ENCODE results near the gene DNAI2. TPM values are rescaled to one million over a fixed set of nuclear protein-coding genes. Genes with fewer than 3 reads are reported as not detected.

The DNAI2 gene
- total and polyA plus RNA-seq, 9 of the 15 experiments (the other 6 are each of a cell fraction or from before 2014, with no cell fraction given), result not detected

DNA sequence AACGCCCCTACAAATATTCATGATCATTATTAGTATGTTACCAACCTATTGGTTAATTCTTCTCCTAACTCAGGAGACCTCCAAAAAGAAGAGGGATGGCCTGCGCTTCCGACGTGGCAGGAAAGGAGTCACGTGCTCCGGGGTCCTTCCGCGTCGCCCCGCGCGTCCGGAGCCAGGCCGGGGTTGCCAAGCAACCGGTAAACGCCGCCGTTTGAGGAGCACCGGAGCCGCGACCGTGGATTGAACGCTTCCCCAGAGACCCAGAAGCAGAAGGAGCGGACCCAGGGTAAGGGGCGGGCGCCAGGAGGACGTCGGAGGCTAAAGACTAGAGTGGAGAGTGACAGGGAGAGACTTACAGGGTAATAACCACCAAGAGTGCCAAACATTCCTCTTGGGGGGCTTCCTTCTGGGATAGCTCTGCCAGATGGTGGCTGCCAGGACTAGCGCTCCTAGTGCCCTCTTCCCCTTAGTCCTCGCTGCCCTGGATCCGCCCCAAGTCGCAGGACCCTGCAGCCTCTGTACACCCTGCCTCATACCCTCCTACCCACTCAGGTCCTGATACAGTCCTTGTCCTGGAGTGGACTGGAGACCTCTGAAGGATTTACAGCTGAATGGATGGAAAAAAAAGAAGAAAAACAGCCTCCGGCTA, at the start of gene DNAI2 (continued):
- TF ChIP-seq, protein P1, sequence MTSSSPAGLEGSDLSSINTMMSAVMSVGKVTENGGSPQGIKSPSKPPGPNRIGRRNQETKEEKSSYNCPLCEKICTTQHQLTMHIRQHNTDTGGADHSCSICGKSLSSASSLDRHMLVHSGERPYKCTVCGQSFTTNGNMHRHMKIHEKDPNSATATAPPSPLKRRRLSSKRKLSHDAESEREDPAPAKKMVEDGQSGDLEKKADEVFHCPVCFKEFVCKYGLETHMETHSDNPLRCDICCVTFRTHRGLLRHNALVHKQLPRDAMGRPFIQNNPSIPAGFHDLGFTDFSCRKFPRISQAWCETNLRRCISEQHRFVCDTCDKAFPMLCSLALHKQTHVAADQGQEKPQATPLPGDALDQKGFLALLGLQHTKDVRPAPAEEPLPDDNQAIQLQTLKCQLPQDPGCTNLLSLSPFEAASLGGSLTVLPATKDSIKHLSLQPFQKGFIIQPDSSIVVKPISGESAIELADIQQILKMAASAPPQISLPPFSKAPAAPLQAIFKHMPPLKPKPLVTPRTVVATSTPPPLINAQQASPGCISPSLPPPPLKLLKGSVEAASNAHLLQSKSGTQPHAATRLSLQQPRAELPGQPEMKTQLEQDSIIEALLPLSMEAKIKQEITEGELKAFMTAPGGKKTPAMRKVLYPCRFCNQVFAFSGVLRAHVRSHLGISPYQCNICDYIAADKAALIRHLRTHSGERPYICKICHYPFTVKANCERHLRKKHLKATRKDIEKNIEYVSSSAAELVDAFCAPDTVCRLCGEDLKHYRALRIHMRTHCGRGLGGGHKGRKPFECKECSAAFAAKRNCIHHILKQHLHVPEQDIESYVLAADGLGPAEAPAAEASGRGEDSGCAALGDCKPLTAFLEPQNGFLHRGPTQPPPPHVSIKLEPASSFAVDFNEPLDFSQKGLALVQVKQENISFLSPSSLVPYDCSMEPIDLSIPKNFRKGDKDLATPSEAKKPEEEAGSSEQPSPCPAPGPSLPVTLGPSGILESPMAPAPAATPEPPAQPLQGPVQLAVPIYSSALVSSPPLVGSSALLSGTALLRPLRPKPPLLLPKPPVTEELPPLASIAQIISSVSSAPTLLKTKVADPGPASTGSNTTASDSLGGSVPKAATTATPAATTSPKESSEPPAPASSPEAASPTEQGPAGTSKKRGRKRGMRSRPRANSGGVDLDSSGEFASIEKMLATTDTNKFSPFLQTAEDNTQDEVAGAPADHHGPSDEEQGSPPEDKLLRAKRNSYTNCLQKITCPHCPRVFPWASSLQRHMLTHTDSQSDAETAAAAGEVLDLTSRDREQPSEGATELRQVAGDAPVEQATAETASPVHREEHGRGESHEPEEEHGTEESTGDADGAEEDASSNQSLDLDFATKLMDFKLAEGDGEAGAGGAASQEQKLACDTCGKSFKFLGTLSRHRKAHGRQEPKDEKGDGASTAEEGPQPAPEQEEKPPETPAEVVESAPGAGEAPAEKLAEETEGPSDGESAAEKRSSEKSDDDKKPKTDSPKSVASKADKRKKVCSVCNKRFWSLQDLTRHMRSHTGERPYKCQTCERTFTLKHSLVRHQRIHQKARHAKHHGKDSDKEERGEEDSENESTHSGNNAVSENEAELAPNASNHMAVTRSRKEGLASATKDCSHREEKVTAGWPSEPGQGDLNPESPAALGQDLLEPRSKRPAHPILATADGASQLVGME (CRISPR knock-in tag; IDR thresholded peaks at IDR 0.05), result no peak
- TF ChIP-seq NFRKB (IDR thresholded peaks at IDR 0.05; ENCODE audit: low read depth) (no peak), SETDB1 (IDR thresholded peaks at IDR 0.05; ENCODE audit: low read length) (no peak), KLF10 (CRISPR knock-in tag; IDR thresholded peaks at IDR 0.05) (no peak), ZNF780A (CRISPR knock-in tag; IDR thresholded peaks at IDR 0.05) (no peak), TAF7 (tag; IDR thresholded peaks at IDR 0.05) (no peak), BCOR (IDR thresholded peaks at IDR 0.05) (no peak), GTF2B (IDR thresholded peaks at IDR 0.05; ENCODE audit: extremely low read depth, insufficient read length) (no peak), DACH1 (IDR thresholded peaks at IDR 0.05; ENCODE audit: partially characterized antibody) (no peak), ZNF384 (IDR thresholded peaks at IDR 0.05; ENCODE audit: low read depth, low read length) (no peak), CSDE1 (IDR thresholded peaks at IDR 0.05) (no peak), TOE1 (IDR thresholded peaks at IDR 0.05; ENCODE audit: borderline replicate concordance) (peak; percentile 21; the same call in 1 of the 2 replicates), TOE1 (CRISPR knock-in tag; IDR thresholded peaks at IDR 0.05; ENCODE audit: borderline replicate concordance, low read depth) (no peak), ZNF3 (CRISPR knock-in tag; IDR thresholded peaks at IDR 0.05) (no peak), SRSF9 (IDR thresholded peaks at IDR 0.05; ENCODE audit: borderline replicate concordance, low read depth, low read length) (no peak)
- TF ChIP-seq, protein P2, sequence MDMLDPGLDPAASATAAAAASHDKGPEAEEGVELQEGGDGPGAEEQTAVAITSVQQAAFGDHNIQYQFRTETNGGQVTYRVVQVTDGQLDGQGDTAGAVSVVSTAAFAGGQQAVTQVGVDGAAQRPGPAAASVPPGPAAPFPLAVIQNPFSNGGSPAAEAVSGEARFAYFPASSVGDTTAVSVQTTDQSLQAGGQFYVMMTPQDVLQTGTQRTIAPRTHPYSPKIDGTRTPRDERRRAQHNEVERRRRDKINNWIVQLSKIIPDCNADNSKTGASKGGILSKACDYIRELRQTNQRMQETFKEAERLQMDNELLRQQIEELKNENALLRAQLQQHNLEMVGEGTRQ (CRISPR knock-in tag; IDR thresholded peaks at IDR 0.05), result peak; percentile 63
- TF ChIP-seq, protein P3, sequence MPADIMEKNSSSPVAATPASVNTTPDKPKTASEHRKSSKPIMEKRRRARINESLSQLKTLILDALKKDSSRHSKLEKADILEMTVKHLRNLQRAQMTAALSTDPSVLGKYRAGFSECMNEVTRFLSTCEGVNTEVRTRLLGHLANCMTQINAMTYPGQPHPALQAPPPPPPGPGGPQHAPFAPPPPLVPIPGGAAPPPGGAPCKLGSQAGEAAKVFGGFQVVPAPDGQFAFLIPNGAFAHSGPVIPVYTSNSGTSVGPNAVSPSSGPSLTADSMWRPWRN (IDR thresholded peaks at IDR 0.05; ENCODE audit: low read depth), result no peak
- TF ChIP-seq, protein P4, sequence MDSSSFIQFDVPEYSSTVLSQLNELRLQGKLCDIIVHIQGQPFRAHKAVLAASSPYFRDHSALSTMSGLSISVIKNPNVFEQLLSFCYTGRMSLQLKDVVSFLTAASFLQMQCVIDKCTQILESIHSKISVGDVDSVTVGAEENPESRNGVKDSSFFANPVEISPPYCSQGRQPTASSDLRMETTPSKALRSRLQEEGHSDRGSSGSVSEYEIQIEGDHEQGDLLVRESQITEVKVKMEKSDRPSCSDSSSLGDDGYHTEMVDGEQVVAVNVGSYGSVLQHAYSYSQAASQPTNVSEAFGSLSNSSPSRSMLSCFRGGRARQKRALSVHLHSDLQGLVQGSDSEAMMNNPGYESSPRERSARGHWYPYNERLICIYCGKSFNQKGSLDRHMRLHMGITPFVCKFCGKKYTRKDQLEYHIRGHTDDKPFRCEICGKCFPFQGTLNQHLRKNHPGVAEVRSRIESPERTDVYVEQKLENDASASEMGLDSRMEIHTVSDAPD (CRISPR knock-in tag; IDR thresholded peaks at IDR 0.05), result no peak

Measured in K562 (cell line).